ENCODE data around the gene MMP3. TPM values are rescaled to one million over a fixed set of nuclear protein-coding genes. Genes with fewer than 3 reads are reported as not detected.

MMP3 gene
- total and polyA plus RNA-seq, 2 experiments from 2014 or later = 0.68 TPM; not detected in 1

DNA sequence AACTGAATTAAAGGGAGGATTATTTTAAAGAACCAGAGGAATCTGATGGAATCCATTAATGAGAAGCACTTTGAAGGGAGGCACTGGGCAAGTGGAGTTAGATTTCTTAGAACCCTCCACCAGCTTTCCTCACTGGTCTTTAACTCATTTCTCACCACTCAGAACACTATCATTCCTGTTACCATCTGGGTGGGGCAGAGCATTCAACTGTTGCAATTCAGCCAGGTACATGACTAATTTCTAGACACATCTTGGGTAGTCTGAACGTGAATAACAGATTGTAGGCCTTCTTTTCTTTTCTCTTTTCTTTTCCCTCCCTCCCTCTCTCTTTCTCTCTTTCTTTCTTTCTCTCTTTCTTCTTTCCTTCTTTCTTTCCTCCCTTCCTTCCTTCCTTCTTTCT is 29.9 kb downstream of the MMP3 start (continued):
- TF ChIP-seq, protein P1, sequence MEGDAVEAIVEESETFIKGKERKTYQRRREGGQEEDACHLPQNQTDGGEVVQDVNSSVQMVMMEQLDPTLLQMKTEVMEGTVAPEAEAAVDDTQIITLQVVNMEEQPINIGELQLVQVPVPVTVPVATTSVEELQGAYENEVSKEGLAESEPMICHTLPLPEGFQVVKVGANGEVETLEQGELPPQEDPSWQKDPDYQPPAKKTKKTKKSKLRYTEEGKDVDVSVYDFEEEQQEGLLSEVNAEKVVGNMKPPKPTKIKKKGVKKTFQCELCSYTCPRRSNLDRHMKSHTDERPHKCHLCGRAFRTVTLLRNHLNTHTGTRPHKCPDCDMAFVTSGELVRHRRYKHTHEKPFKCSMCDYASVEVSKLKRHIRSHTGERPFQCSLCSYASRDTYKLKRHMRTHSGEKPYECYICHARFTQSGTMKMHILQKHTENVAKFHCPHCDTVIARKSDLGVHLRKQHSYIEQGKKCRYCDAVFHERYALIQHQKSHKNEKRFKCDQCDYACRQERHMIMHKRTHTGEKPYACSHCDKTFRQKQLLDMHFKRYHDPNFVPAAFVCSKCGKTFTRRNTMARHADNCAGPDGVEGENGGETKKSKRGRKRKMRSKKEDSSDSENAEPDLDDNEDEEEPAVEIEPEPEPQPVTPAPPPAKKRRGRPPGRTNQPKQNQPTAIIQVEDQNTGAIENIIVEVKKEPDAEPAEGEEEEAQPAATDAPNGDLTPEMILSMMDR (conservative IDR thresholded peaks at IDR 0.05; ENCODE audit: low read depth in 2 of 2) = no peak

DNA sequence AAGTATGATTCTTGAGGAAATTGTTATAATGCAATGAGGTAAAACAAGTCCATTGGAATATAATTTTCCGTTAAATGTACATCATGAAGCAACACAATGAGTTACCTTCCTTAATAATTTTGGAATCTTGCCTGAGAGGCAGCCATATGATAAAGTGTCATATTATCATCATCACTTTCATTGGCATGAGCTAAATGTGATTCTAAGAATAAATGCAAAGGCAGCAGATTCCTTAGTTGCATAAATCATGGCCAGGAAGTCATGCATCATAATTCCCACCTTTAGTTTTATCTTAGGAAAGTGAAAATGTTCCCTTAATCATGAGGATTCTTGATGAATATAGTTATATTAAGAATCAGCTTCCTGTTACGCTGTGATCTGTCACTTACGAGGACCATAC is 31.2 kb downstream of the MMP3 start:
- Histone ChIP-seq H3F3A (replicated peaks; ENCODE audit: low read depth) (no peaks in the 10 kb centered on the region), H3K27me3 (ENCODE audit: insufficient read depth) (no peaks in the 10 kb centered on the region), H3K4me1 (ENCODE audit: insufficient read depth) (peaks cover 6% of the 10 kb centered on the region; the same call in 1 of the 2 replicates), H4K20me1 (replicated peaks; ENCODE audit: insufficient read depth) (no peaks in the 10 kb centered on the region), H2AFZ (no peak overlapping the region), H3K36me3 (ENCODE audit: insufficient read depth) (no peaks in the 10 kb centered on the region), H3K4me2 (no peak overlapping the region), H3K9me2 (ENCODE audit: insufficient read depth) (0 out of 2 replicates have a peak, but pooled peaks cover 3% of the 10 kb centered on the region), H3K79me2 (replicated peaks; ENCODE audit: insufficient read depth) (no peaks in the 10 kb centered on the region), H3K4me3 (no peak overlapping the region), H3K27ac (ENCODE audit: low read depth) (no peak overlapping the region)
- no peak for TF ChIP-seq CREB1 (CRISPR knock-in tag; IDR thresholded peaks at IDR 0.05; ENCODE audit: low read depth)
- no peak for TF ChIP-seq EZH2phosphoT487 (IDR thresholded peaks at IDR 0.05; ENCODE audit: unreplicated experiment)
- TF ChIP-seq ETS1 (IDR thresholded peaks at IDR 0.05) = no peak
- no peak for TF ChIP-seq EZH2 (IDR thresholded peaks at IDR 0.05; ENCODE audit: low read depth, unreplicated experiment)
- TF ChIP-seq POLR2AphosphoS5 (IDR thresholded peaks at IDR 0.05; ENCODE audit: low read depth) = no peak
- TF ChIP-seq STAT1 (IDR thresholded peaks at IDR 0.05; ENCODE audit: unreplicated experiment) = no peak
- TF ChIP-seq ZNF462 (CRISPR knock-in tag; IDR thresholded peaks at IDR 0.05) = no peak
- no peak for TF ChIP-seq ZNF331 (CRISPR knock-in tag; IDR thresholded peaks at IDR 0.05; ENCODE audit: low read depth)
- TF ChIP-seq, protein P1 (conservative IDR thresholded peaks at IDR 0.05; ENCODE audit: low read depth in 2 of 2) = no peak
- TF ChIP-seq ZNF114 (CRISPR knock-in tag; IDR thresholded peaks at IDR 0.05) = no peak
- H3K4me1 Mint-ChIP-seq = peaks cover 6% of the 10 kb centered on the region; the same call in 2 of the 3 replicates
- no peaks in the 10 kb centered on the region for H3K27me3 Mint-ChIP-seq (ENCODE audit: insufficient read depth, low read depth, poor library complexity)
- no peak for ATAC-seq
- H3K9me3 Mint-ChIP-seq = peaks cover 12% of the 10 kb centered on the region
- no peak overlapping the region for H3K27ac Mint-ChIP-seq
- no peaks in the 10 kb centered on the region; the same call in 2 of the 3 replicates for H3K36me3 Mint-ChIP-seq (ENCODE audit: low read depth)
- no peak overlapping the region for H3K4me3 Mint-ChIP-seq
- DNase-seq (ENCODE audit: low spot score) = no peak

Data from GM23338 (cell line).